ENCODE results near the gene OGN.

OGN gene

GRCh38 chr9:92342825-92343488 lies 61.4 kb downstream of the OGN start:
- DNase-seq: no peak

GRCh38 chr9:92341578-92341977 lies 62.8 kb downstream of the OGN start:
- no peak for DNase-seq

GRCh38 chr9:92333282-92333634 lies 71.1 kb downstream of the OGN start:
- DNase-seq: no peak
